Muscle layer of colon (tissue), 2 donors: ENCODE results near the gene KRTAP12-1.
"Not testable (repeated sequence)": the region's sequence is repeated elsewhere in the genome, so short reads cannot be mapped to it uniquely, and the experiment has no call there.

Experiments used
- H3K27ac ChIP-seq: one replicate; pipeline ENCODE4 v1.7.0; 2013; ENCODE audit warnings: low read depth, mild to moderate bottlenecking, low read length, moderate library complexity
- H3K27me3 ChIP-seq, 2 donors: one replicate each; pipeline ENCODE4 v1.7.0; 2013; ENCODE audit warnings: low read length in 2 of 2, mild to moderate bottlenecking in 2 of 2; ENCODE audit not compliant: insufficient read depth in 2 of 2, control insufficient read depth in 1 of 2
- H3K36me3 ChIP-seq: one replicate; pipeline ENCODE4 v1.7.0; 2013; ENCODE audit warnings: mild to moderate bottlenecking, low read length; ENCODE audit not compliant: insufficient read depth
- H3K4me1 ChIP-seq: one replicate; pipeline ENCODE4 v1.7.0; 2013; ENCODE audit warnings: mild to moderate bottlenecking, low read length; ENCODE audit not compliant: insufficient read depth
- H3K4me3 ChIP-seq, 2 donors: one replicate each; pipeline ENCODE4 v1.7.0; 2013; ENCODE audit warnings: low read length in 2 of 2, low read depth in 1 of 2, mild to moderate bottlenecking in 1 of 2, moderate library complexity in 1 of 2
- H3K9ac ChIP-seq: one replicate; pipeline ENCODE4 v1.7.0; 2013; ENCODE audit warnings: low read length
- H3K9me3 ChIP-seq: one replicate; pipeline ENCODE4 v1.7.0; 2013; ENCODE audit warnings: mild to moderate bottlenecking, low read length
- donor health status: abdominal sarcoma.
- donor health status: Adenocarcinoma of cecum.

The KRTAP12-1 gene

GRCh38 chr21:44647222-44647552 lies 34.8 kb downstream of the KRTAP12-1 start:
- H3K4me1 ChIP-seq, result no peaks in the 10 kb centered on the region
- H3K4me3 ChIP-seq, result no peak overlapping the region
- H3K9ac ChIP-seq, result no peak overlapping the region
- no peak overlapping the region for H3K27ac ChIP-seq
- H3K36me3 ChIP-seq, result no peaks in the 10 kb centered on the region
- H3K9me3 ChIP-seq, result peaks cover 9% of the 10 kb centered on the region
- peaks cover 0 to 7% of the 10 kb centered on the region in 2 donors for H3K27me3 ChIP-seq

GRCh38 chr21:44646366-44647221 lies 35.4 kb downstream of the KRTAP12-1 start, which contains the start of gene KRTAP10-11:
Gene KRTAP10-11 (plus strand): TSS chr21:44646414. CDS start chr21:44646459, 45 bp downstream.
- H3K27me3 ChIP-seq, H3K4me3 ChIP-seq, H3K9ac ChIP-seq, H3K36me3 ChIP-seq, H3K27ac ChIP-seq, H3K4me1 ChIP-seq, H3K9me3 ChIP-seq: not testable (repeated sequence)

- peaks cover 0 to 7% of the 10 kb centered on the region in 2 donors for H3K27me3 ChIP-seq
- no peaks in the 10 kb centered on the region for H3K4me1 ChIP-seq
- peaks cover 9% of the 10 kb centered on the region for H3K9me3 ChIP-seq
Observed at GRCh38 chr21:44644878-44645277, 37.1 kb downstream of the KRTAP12-1 start.

GRCh38 chr21:44643741-44644310 lies 38.1 kb downstream of the KRTAP12-1 start:
- H3K27me3 ChIP-seq, result peaks cover 0 to 7% of the 10 kb centered on the region in 2 donors
- no peak overlapping the region for H3K4me3 ChIP-seq
- H3K9me3 ChIP-seq, result peaks cover 9% of the 10 kb centered on the region
- no peak overlapping the region for H3K27ac ChIP-seq
- no peaks in the 10 kb centered on the region for H3K4me1 ChIP-seq
- no peak overlapping the region for H3K9ac ChIP-seq
- H3K36me3 ChIP-seq, result no peaks in the 10 kb centered on the region

More at GRCh38 chr21:44644878-44645277, 37.1 kb downstream of the KRTAP12-1 start:
- Histone ChIP-seq H3K9ac (no peak overlapping the region), H3K4me3 (no peak overlapping the region), H3K36me3 (no peaks in the 10 kb centered on the region), H3K27ac (no peak overlapping the region)

GRCh38 chr21:44640761-44641160 lies 41.2 kb downstream of the KRTAP12-1 start:
- no peak overlapping the region for H3K4me3 ChIP-seq

GRCh38 chr21:44639331-44639655 lies 42.7 kb downstream of the KRTAP12-1 start:
- H3K4me1 ChIP-seq, result no peaks in the 10 kb centered on the region
- H3K9ac ChIP-seq, result no peak overlapping the region
- H3K9me3 ChIP-seq, result no peaks in the 10 kb centered on the region
- H3K27ac ChIP-seq, result no peak overlapping the region
- no peaks in the 10 kb centered on the region for H3K36me3 ChIP-seq
- peaks cover 0 to 4% of the 10 kb centered on the region in 2 donors for H3K27me3 ChIP-seq
- no peak overlapping the region for H3K4me3 ChIP-seq

More at GRCh38 chr21:44640761-44641160, 41.2 kb downstream of the KRTAP12-1 start:
- Histone ChIP-seq H3K4me1 (no peaks in the 10 kb centered on the region), H3K27ac (no peak overlapping the region), H3K9ac (no peak overlapping the region), H3K9me3 (peaks cover 9% of the 10 kb centered on the region), H3K27me3 (peaks cover 0 to 4% of the 10 kb centered on the region in 2 donors), H3K36me3 (no peaks in the 10 kb centered on the region)

- H3K36me3 ChIP-seq, H3K9ac ChIP-seq, H3K4me1 ChIP-seq, H3K27ac ChIP-seq, H3K9me3 ChIP-seq, H3K27me3 ChIP-seq, H3K4me3 ChIP-seq: not testable (repeated sequence)
Observed at GRCh38 chr21:44638506-44639330, 43.2 kb downstream of the KRTAP12-1 start.

- not testable (repeated sequence) for H3K4me1 ChIP-seq, H3K27me3 ChIP-seq, H3K27ac ChIP-seq, H3K36me3 ChIP-seq, H3K9ac ChIP-seq, H3K4me3 ChIP-seq, H3K9me3 ChIP-seq
Observed at GRCh38 chr21:44637851-44638348, 44.1 kb downstream of the KRTAP12-1 start.

GRCh38 chr21:44637018-44637850 lies 44.7 kb downstream of the KRTAP12-1 start, which contains the start of gene KRTAP10-10:
Gene KRTAP10-10 (plus strand): TSS chr21:44637356. CDS start chr21:44637418, 62 bp downstream.
- Histone ChIP-seq H3K4me3 (no peak within 1 kb of the TSS), H3K4me1 (no peaks in the 10 kb centered on the region), H3K27ac (no peak within 1 kb of the TSS), H3K9me3 (no peaks in the 10 kb centered on the region), H3K27me3 (peaks cover 0 to 4% of the 10 kb centered on the region in 2 donors), H3K36me3 (no peaks in the 10 kb centered on the region), H3K9ac (no peak within 1 kb of the TSS)

GRCh38 chr21:44636209-44637017 lies 45.5 kb downstream of the KRTAP12-1 start:
- Histone ChIP-seq H3K36me3 (no peaks in the 10 kb centered on the region), H3K4me1 (no peaks in the 10 kb centered on the region), H3K27me3 (peaks cover 0 to 4% of the 10 kb centered on the region in 2 donors), H3K9ac (no peak overlapping the region), H3K4me3 (no peak overlapping the region), H3K27ac (no peak overlapping the region), H3K9me3 (no peaks in the 10 kb centered on the region)
